Measurements from ENCODE around the gene HLA-DOA.

HLA-DOA gene

GRCh38 chr6:32977272-32977952 is 32.0 kb downstream of the HLA-DOA start:
- no peak for DNase-seq

GRCh38 chr6:32976334-32977069 is 32.9 kb downstream of the HLA-DOA start:
- no peak for DNase-seq

- no peak for DNase-seq
Measured at GRCh38 chr6:32975886-32976285, 33.5 kb downstream of the HLA-DOA start.

- DNase-seq: no peak
Measured at GRCh38 chr6:32974541-32975308, 34.7 kb downstream of the HLA-DOA start.

- peak; percentile 37 for DNase-seq
Measured at GRCh38 chr6:32974016-32974333, 35.4 kb downstream of the HLA-DOA start.

- DNase-seq: peak; percentile 78
Measured at GRCh38 chr6:32973144-32974015, 36.0 kb downstream of the HLA-DOA start.

GRCh38 chr6:32972353-32973143 is 36.8 kb downstream of the HLA-DOA start:
- DNase-seq: no peak

GRCh38 chr6:32971581-32972352 is 37.6 kb downstream of the HLA-DOA start:
- peak; percentile 100 for DNase-seq

- no peak for DNase-seq
Measured at GRCh38 chr6:32971242-32971580, 38.2 kb downstream of the HLA-DOA start.

GRCh38 chr6:32970413-32971241 is 38.8 kb downstream of the HLA-DOA start:
- peak; percentile 81 for DNase-seq

- DNase-seq: peak; percentile 69
Measured at GRCh38 chr6:32969685-32970412, 39.5 kb downstream of the HLA-DOA start.

- peak; percentile 79 for DNase-seq
Measured at GRCh38 chr6:32968867-32969684, 40.3 kb downstream of the HLA-DOA start.

- peak; percentile 98 for DNase-seq
Measured at GRCh38 chr6:32968093-32968866, 41.1 kb downstream of the HLA-DOA start, which contains the start of gene BRD2. TSS of gene BRD2 (plus strand) at chr6:32968594. CDS start at chr6:32972899, 4,305 bp downstream.

GRCh38 chr6:32967151-32968091 is 42.0 kb downstream of the HLA-DOA start:
- peak; percentile 37 for DNase-seq

- DNase-seq: no peak
Measured at GRCh38 chr6:32964776-32965175, 44.6 kb downstream of the HLA-DOA start.

- no peak for DNase-seq
Measured at GRCh38 chr6:32963866-32964265, 45.5 kb downstream of the HLA-DOA start.

Measured in CD4-positive, alpha-beta T cell treated with Interferon gamma for 1 hour (primary cell).